Adrenal gland (tissue), 12 donors: ENCODE measurements around the gene TMEM109. TPM values are rescaled to one million over a fixed set of nuclear protein-coding genes. Genes with fewer than 3 reads are reported as not detected.

Experiments used
- DNase-seq, 7 donors: peaks; one replicate each; pipeline ENCODE4 v3.0.0-alpha.2; 2019 to 2020
- H3K27ac ChIP-seq, 5 donors: fragments of 200-600 bp; sonication (generic) in 4 of 5; 1 replicate in 3 of 5; 2 replicates in 2 of 5; pipeline versions ENCODE4 v1.5.1 to v1.8.0; 2016 to 2020; ENCODE audit warnings: mild to moderate bottlenecking in 1 of 5
- H3K27me3 ChIP-seq: fragments of 200-600 bp; 2 replicates; pipeline ENCODE4 v1.8.0; 2021
- H3K36me3 ChIP-seq, 2 donors: fragments of 200-600 bp; replicated peaks in 1 of 2; 1 replicate in 1 of 2; 2 replicates in 1 of 2; pipeline versions ENCODE4 v1.5.1 to v1.8.0; 2018 to 2022
- H3K4me1 ChIP-seq, 2 donors: fragments of 200-600 bp; replicated peaks in 1 of 2; 1 replicate in 1 of 2; 2 replicates in 1 of 2; pipeline versions ENCODE4 v1.5.1 to v1.8.0; 2018 to 2021
- H3K4me3 ChIP-seq, 4 donors: fragments of 200-600 bp; sonication (generic) in 3 of 4; one replicate each; pipeline ENCODE4 v1.5.1; 2016 to 2018
- H3K9me3 ChIP-seq, 3 donors: fragments of 200-600 bp; sonication (generic) in 1 of 3; replicated peaks in 1 of 3; 1 replicate in 2 of 3; 2 replicates in 1 of 3; pipeline versions ENCODE4 v1.5.1 to v1.8.0; 2016 to 2021
- CTCF ChIP-seq, 6 experiments: fragments of 450-650 bp in 4 of 6; fragments of 200-600 bp in 2 of 6; sonication (generic) in 1 of 6; IDR thresholded peaks; 1 replicate in 5 of 6; 2 replicates in 1 of 6; pipeline versions ENCODE4 v1.5.1 to v1.8.0; 2016 to 2021; ENCODE audit warnings: antibody characterized with exemption in 6 of 6, mild to moderate bottlenecking in 2 of 6, moderate library complexity in 1 of 6
- POLR2A ChIP-seq, 2 donors: fragments of 450-650 bp; IDR thresholded peaks; one replicate each; pipeline ENCODE4 v1.6.1; 2017; ENCODE audit warnings: antibody characterized with exemption in 2 of 2, mild to moderate bottlenecking in 2 of 2, moderate library complexity in 1 of 2
- WGBS, 4 donors: extraction: QIAGEN DNeasy Blood & Tissue Kit in 2 of 4; methylation state at CpG; one replicate each; pipeline versions ENCODE4 v1.1.5 to v1.1.7; 2013 to 2017; 5-methylcytosine and 5-hydroxymethylcytosine counted together
- intact Hi-C, 2 donors: fragments of 100-400 bp; cut with DNase I; formaldehyde crosslinking; loops; one replicate each; pipeline versions ENCODE4 v1.14.1 to v1.15.0; 2022 to 2023
- polyA plus RNA-seq, 3 donors: library from polyadenylated mRNA; stranded (reverse); fragments of 200-250 nt in 2 of 3; fragments of 350-450 nt in 1 of 3; fragmentation: Illumina TruSeq in 1 of 3; extraction: RNeasy Lipid Tissue Mini Kit (QIAGEN cat#74804) in 1 of 3; gene quantifications; one replicate each; pipeline ENCODE4 v1.2.3, GENCODE V29; 2013 to 2014
- total RNA-seq, 9 donors: library from RNA; depleted of rRNA in 4 of 9; stranded (reverse); fragments of >200 nt in 4 of 9; fragments of 120-200 nt in 1 of 9; fragmentation: NEBNext Ultra II Directional in 1 of 9; extraction: Animal tissue kit (Norgen Biotek cat#: 25700) in 1 of 9; gene quantifications; one replicate each; pipeline versions ENCODE4 v1.1.0 to v1.2.4, GENCODE V29; 2013 to 2023
- donor health status: healthy with polysubstance abuse.
- donor health status: Bipolar disorder and iron deficiency.
- donor health status: DM: yes; HTN: yes; CAD: no.
- donor health status: DM: no; HTN: no; CAD: no.
- donor health status: DM: no; HTN: no; CAD: no.
- donor health status: DM: yes; HTN: yes; CAD: no.

TMEM109 gene
- total and polyA plus RNA-seq, 12 donors, result 29.3 to 115 (median 84.8) TPM

GRCh38 chr11:60915248-60915914 lies 1.4 kb downstream of the TMEM109 start:
- peaks cover 0 to 7% of the 10 kb centered on the region in 2 donors for H3K36me3 ChIP-seq
- intact Hi-C loops, result no loop called here
- peak overlapping the region; percentile 1 to 96 (median 64) for H3K27ac ChIP-seq
- DNase-seq, result peak; percentile 66 to 84 (median 74)
- peaks cover 22 to 54% of the 10 kb centered on the region in 2 donors for H3K4me1 ChIP-seq
- WGBS, 4 donors, result 4 to 7% (median 7%) methylated on average over 15 to 17 of the region's 17 CpGs
- no peaks in the 10 kb centered on the region for H3K9me3 ChIP-seq
- peak overlapping the region in 1 of 4 donors; percentile 67 for H3K4me3 ChIP-seq
- no peaks in the 10 kb centered on the region for H3K27me3 ChIP-seq
- TF ChIP-seq POLR2A (IDR thresholded peaks at IDR 0.05) (peak in 1 of 2 donors; percentile 57), CTCF (IDR thresholded peaks at IDR 0.05) (peak in 2 of 6 experiments; percentile 6 to 22)

GRCh38 chr11:60916669-60917206 lies 2.8 kb downstream of the TMEM109 start:
- Histone ChIP-seq H3K9me3 (no peaks in the 10 kb centered on the region), H3K4me1 (peaks cover 22 to 54% of the 10 kb centered on the region in 2 donors), H3K4me3 (no peak overlapping the region), H3K36me3 (peaks cover 0 to 20% of the 10 kb centered on the region in 2 donors), H3K27me3 (no peaks in the 10 kb centered on the region), H3K27ac (peak overlapping the region in 1 of 5 donors; percentile 32)
- 54 to 63% (median 57%) methylated on average over 2 to 3 of the region's 3 CpGs for WGBS, 4 donors
- no peak for DNase-seq
- intact Hi-C loops, result no loop called here
- TF ChIP-seq POLR2A (IDR thresholded peaks at IDR 0.05) (no peak), CTCF (IDR thresholded peaks at IDR 0.05) (no peak)

- H3K4me3 ChIP-seq, result no peak overlapping the region
- peaks cover 0 to 26% of the 10 kb centered on the region in 2 donors for H3K36me3 ChIP-seq
- no peaks in the 10 kb centered on the region for H3K27me3 ChIP-seq
- WGBS, 4 donors, result 96 to 100% (median 100%) methylated on average over 1 of the region's 1 CpG
- H3K4me1 ChIP-seq, result peaks cover 22 to 54% of the 10 kb centered on the region in 2 donors
- H3K27ac ChIP-seq, result no peak overlapping the region
- intact Hi-C loops, result no loop called here
- DNase-seq, result no peak
- no peak for TF ChIP-seq CTCF (IDR thresholded peaks at IDR 0.05)
- no peak for TF ChIP-seq POLR2A (IDR thresholded peaks at IDR 0.05)
- no peaks in the 10 kb centered on the region for H3K9me3 ChIP-seq
These were observed 3.3 kb downstream of the TMEM109 start for GRCh38 chr11:60917267-60917666.

- WGBS, 4 donors, result 75 to 82% (median 79%) methylated on average over 4 of the region's 4 CpGs
- H3K27me3 ChIP-seq, result no peaks in the 10 kb centered on the region
- H3K9me3 ChIP-seq, result no peaks in the 10 kb centered on the region
- no peak overlapping the region for H3K27ac ChIP-seq
- DNase-seq, result peak in 1 of 7 donors; percentile 48
- no peak overlapping the region for H3K4me3 ChIP-seq
- H3K4me1 ChIP-seq, result peaks cover 19 to 49% of the 10 kb centered on the region in 2 donors
- peaks cover 0 to 34% of the 10 kb centered on the region in 2 donors for H3K36me3 ChIP-seq
- TF ChIP-seq CTCF (IDR thresholded peaks at IDR 0.05), result no peak
- TF ChIP-seq POLR2A (IDR thresholded peaks at IDR 0.05), result no peak
- intact Hi-C loops, result no loop called here
These were observed 4.4 kb downstream of the TMEM109 start for GRCh38 chr11:60918251-60918938.
